ENCODE results near the gene CENPV. TPM values are rescaled to one million over a fixed set of nuclear protein-coding genes. Genes with fewer than 3 reads are reported as not detected.

CENPV gene
- polyA plus RNA-seq, 1 experiment, result 41.5 TPM

GRCh38 chr17:16294560-16294959 lies 58.7 kb downstream of the CENPV start:
- POLR2A ChIA-PET, result no interaction called here
- no peaks in the 10 kb centered on the region for H3K36me3 ChIP-seq (ENCODE audit: control insufficient read depth, insufficient read depth, low read length)
- TF ChIP-seq CTCF (IDR thresholded peaks at IDR 0.05; ENCODE audit: insufficient read depth, low read depth, low read length), result no peak
- DNase-seq (ENCODE audit: low read depth), result no peak
- H3K27me3 ChIP-seq (ENCODE audit: control insufficient read depth, insufficient read depth, low read length), result no peaks in the 10 kb centered on the region
- no peak overlapping the region for H3K4me3 ChIP-seq (ENCODE audit: low read depth, low read length)
- CTCF ChIA-PET, result interaction anchor here (2.1 to 3.1 kb wide), 2 partner anchors 10 to 69 kb away, joined by 4 to 17 read pairs; no protein-coding TSS in a partner anchor

GRCh38 chr17:16293931-16294330 lies 59.3 kb downstream of the CENPV start:
- DNase-seq (ENCODE audit: low read depth), result no peak
- H3K36me3 ChIP-seq (ENCODE audit: control insufficient read depth, insufficient read depth, low read length), result no peaks in the 10 kb centered on the region
- no peak overlapping the region for H3K4me3 ChIP-seq (ENCODE audit: low read depth, low read length)
- ChIA-PET POLR2A (no interaction called here), CTCF (interaction anchor here (1.4 to 3.1 kb wide), 2 partner anchors 11 to 34 kb away, joined by 3 to 17 read pairs; no protein-coding TSS in a partner anchor)
- no peaks in the 10 kb centered on the region for H3K27me3 ChIP-seq (ENCODE audit: control insufficient read depth, insufficient read depth, low read length)
- no peak for TF ChIP-seq CTCF (IDR thresholded peaks at IDR 0.05; ENCODE audit: insufficient read depth, low read depth, low read length)

Other genes starting within 250 kb of the CENPV start
- gene NCOR1, start 137.9 kb downstream of the CENPV start, polyA plus RNA-seq (2011; rRNA removed), result 102 and 109 TPM in 2 replicates
- 15.7 and 23.1 TPM in 2 replicates for gene PIGL, start 136.3 kb downstream of the CENPV start, polyA plus RNA-seq (2011; rRNA removed)
- gene UBB, start 27.6 kb upstream of the CENPV start, polyA plus RNA-seq (2011; rRNA removed), result 3,195 and 3,417 TPM in 2 replicates
- gene TRPV2, start 62.1 kb upstream of the CENPV start, polyA plus RNA-seq (2011; rRNA removed), result 4.0 and 7.9 TPM in 2 replicates
- 0.82 and 1.3 TPM in 2 replicates for gene LRRC75A, start 138.7 kb upstream of the CENPV start, polyA plus RNA-seq (2011; rRNA removed)
- 6.0 and 6.6 TPM in 2 replicates for gene ZNF287, start 215.7 kb upstream of the CENPV start, polyA plus RNA-seq (2011; rRNA removed)

All from BJ (cell line).